K562 (cell line): ENCODE measurements around the gene AGO4. TPM values are rescaled to one million over a fixed set of nuclear protein-coding genes. Genes with fewer than 3 reads are reported as not detected.
A peak's percentile ranks its signal among the peaks of the same experiment; 100 is the strongest.

Source experiments
- BRD4 ChIP-seq: fragments of 200-600 bp; sonication (generic); IDR thresholded peaks from 2 replicates; pipeline ENCODE4 v1.6.1; 2017; ENCODE audit warnings: inconsistent platforms
- CEBPB ChIP-seq: fragments of 450-650 bp; IDR thresholded peaks from 2 replicates; pipeline ENCODE4 v1.6.1; 2016; ENCODE audit warnings: missing genetic modification characterization, missing compliant biosample characterization
- ETS1 ChIP-seq: conservative IDR thresholded peaks from 2 replicates; pipeline ENCODE4 v1.6.1; 2011; ENCODE audit warnings: low read depth, mild to moderate bottlenecking, low read length; ENCODE audit not compliant: control insufficient read depth
- IRF2 ChIP-seq: sonication (generic); formaldehyde crosslinking; IDR thresholded peaks from 2 replicates; pipeline ENCODE4 v1.8.1; 2022; ENCODE audit warnings: mild to moderate bottlenecking, missing genetic modification reagents
- MAFG ChIP-seq: fragments of 450-650 bp; conservative IDR thresholded peaks from 2 replicates; pipeline ENCODE4 v1.6.1; 2016; ENCODE audit warnings: missing genetic modification characterization, missing compliant biosample characterization
- MEIS2 ChIP-seq: fragments of 450-650 bp; IDR thresholded peaks from 2 replicates; pipeline ENCODE4 v1.6.1; 2014; ENCODE audit warnings: mild to moderate bottlenecking; ENCODE audit not compliant: partially characterized antibody
- SNAPC5 ChIP-seq: fragments of 250-450 bp; sonication (Bioruptor Pico); IDR thresholded peaks from 2 replicates; pipeline ENCODE4 v1.8.0; 2021; ENCODE audit warnings: moderate library complexity, mild to moderate bottlenecking, inconsistent platforms
- ZHX1 ChIP-seq: fragments of 150-350 bp; conservative IDR thresholded peaks from 2 replicates; pipeline ENCODE4 v1.6.1; 2014; ENCODE audit warnings: low read length
- ZNF239 ChIP-seq: fragments of 250-450 bp; sonication (Bioruptor Pico); IDR thresholded peaks from 2 replicates; pipeline ENCODE4 v1.4.0; 2020; ENCODE audit warnings: mild to moderate bottlenecking
- polyA plus RNA-seq, 8 experiments: library from polyadenylated mRNA; depleted of rRNA in 4 of 8; stranded (reverse) in 5 of 8; unstranded in 3 of 8; fragments of >200 nt; fragmentation: Nextera tagmentation in 2 of 8; fragmentation: Illumina TruSeq in 1 of 8; extraction: Ambion mirVana in 2 of 8; extraction: Trizol in 1 of 8; gene quantifications; 2 replicates each; pipeline versions ENCODE4 v1.2.1 to v1.2.3, GENCODE V29; 2011 to 2014; ENCODE audit warnings: inconsistent platforms in 1 of 8, missing spikeins in 1 of 8
- total RNA-seq, 7 experiments: library from RNA; depleted of rRNA in 6 of 7; stranded (reverse); fragments of >200 nt in 6 of 7; fragmentation: Illumina TruSeq in 2 of 7; extraction: Trizol in 2 of 7; gene quantifications; 2 replicates each; pipeline versions ENCODE4 v1.2.1 to v1.2.3, GENCODE V29; 2011 to 2021; ENCODE audit warnings: low replicate concordance in 1 of 7
- TF ChIP-seq, protein P1 (sequence below), 2 experiments: fragments of 450-650 bp; formaldehyde crosslinking in 1 of 2; IDR thresholded peaks; 2 replicates each; pipeline versions ENCODE4 v1.4.0 to v1.6.1; 2014 to 2020; ENCODE audit warnings: mild to moderate bottlenecking in 2 of 2, borderline replicate concordance in 1 of 2, low read depth in 1 of 2
- TF ChIP-seq, protein P2 (sequence below): fragments of 450-650 bp; IDR thresholded peaks from 2 replicates; pipeline ENCODE4 v1.6.1; 2016
- TF ChIP-seq, protein P3 (sequence below): sonication (generic); formaldehyde crosslinking; IDR thresholded peaks from 2 replicates; pipeline ENCODE4 v1.8.1; 2022; ENCODE audit warnings: missing genetic modification reagents

Gene AGO4
- total and polyA plus RNA-seq, 9 of the 15 experiments (the other 6 are each of a cell fraction or from before 2014, with no cell fraction given), result 1.3 to 10.5 (median 6.5) TPM

GRCh38 chr1:35769188-35769758 is 38.5 kb upstream of the AGO4 start (continued):
- TF ChIP-seq, protein P1, sequence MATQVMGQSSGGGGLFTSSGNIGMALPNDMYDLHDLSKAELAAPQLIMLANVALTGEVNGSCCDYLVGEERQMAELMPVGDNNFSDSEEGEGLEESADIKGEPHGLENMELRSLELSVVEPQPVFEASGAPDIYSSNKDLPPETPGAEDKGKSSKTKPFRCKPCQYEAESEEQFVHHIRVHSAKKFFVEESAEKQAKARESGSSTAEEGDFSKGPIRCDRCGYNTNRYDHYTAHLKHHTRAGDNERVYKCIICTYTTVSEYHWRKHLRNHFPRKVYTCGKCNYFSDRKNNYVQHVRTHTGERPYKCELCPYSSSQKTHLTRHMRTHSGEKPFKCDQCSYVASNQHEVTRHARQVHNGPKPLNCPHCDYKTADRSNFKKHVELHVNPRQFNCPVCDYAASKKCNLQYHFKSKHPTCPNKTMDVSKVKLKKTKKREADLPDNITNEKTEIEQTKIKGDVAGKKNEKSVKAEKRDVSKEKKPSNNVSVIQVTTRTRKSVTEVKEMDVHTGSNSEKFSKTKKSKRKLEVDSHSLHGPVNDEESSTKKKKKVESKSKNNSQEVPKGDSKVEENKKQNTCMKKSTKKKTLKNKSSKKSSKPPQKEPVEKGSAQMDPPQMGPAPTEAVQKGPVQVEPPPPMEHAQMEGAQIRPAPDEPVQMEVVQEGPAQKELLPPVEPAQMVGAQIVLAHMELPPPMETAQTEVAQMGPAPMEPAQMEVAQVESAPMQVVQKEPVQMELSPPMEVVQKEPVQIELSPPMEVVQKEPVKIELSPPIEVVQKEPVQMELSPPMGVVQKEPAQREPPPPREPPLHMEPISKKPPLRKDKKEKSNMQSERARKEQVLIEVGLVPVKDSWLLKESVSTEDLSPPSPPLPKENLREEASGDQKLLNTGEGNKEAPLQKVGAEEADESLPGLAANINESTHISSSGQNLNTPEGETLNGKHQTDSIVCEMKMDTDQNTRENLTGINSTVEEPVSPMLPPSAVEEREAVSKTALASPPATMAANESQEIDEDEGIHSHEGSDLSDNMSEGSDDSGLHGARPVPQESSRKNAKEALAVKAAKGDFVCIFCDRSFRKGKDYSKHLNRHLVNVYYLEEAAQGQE (IDR thresholded peaks at IDR 0.05; ENCODE audit: borderline replicate concordance), result peak; percentile 94
- TF ChIP-seq, protein P1 (CRISPR knock-in tag; IDR thresholded peaks at IDR 0.05; ENCODE audit: low read depth), result peak; percentile 42; the same call in 1 of the 2 replicates
- TF ChIP-seq ZNF239 (CRISPR knock-in tag) (no peak), ETS1 (peak; percentile 80; the same call in 1 of the 2 replicates), ZHX1 (no peak), CEBPB (no peak), SNAPC5 (CRISPR knock-in tag) (no peak), IRF2 (no peak), MEIS2 (no peak), MAFG (tag) (no peak), BRD4 (peak; percentile 77)
- TF ChIP-seq, protein P2, sequence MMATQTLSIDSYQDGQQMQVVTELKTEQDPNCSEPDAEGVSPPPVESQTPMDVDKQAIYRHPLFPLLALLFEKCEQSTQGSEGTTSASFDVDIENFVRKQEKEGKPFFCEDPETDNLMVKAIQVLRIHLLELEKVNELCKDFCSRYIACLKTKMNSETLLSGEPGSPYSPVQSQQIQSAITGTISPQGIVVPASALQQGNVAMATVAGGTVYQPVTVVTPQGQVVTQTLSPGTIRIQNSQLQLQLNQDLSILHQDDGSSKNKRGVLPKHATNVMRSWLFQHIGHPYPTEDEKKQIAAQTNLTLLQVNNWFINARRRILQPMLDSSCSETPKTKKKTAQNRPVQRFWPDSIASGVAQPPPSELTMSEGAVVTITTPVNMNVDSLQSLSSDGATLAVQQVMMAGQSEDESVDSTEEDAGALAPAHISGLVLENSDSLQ, result no peak
- TF ChIP-seq, protein P3, sequence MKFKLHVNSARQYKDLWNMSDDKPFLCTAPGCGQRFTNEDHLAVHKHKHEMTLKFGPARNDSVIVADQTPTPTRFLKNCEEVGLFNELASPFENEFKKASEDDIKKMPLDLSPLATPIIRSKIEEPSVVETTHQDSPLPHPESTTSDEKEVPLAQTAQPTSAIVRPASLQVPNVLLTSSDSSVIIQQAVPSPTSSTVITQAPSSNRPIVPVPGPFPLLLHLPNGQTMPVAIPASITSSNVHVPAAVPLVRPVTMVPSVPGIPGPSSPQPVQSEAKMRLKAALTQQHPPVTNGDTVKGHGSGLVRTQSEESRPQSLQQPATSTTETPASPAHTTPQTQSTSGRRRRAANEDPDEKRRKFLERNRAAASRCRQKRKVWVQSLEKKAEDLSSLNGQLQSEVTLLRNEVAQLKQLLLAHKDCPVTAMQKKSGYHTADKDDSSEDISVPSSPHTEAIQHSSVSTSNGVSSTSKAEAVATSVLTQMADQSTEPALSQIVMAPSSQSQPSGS (CRISPR knock-in tag), result no peak
